GM23338 (cell line): ENCODE measurements around the gene ALCAM. TPM values are rescaled to one million over a fixed set of nuclear protein-coding genes. Genes with fewer than 3 reads are reported as not detected.

Experiments used
- ATAC-seq: fragments of 200-7000 bp; cut with Tn5 transposase; 3 replicates; pipeline ENCODE4 v1.9.1; 2020
- DNase-seq: peaks from one replicate; pipeline ENCODE4 v3.0.0-alpha.2; 2015; ENCODE audit warnings: low spot score
- H2AFZ ChIP-seq: fragments of 200-600 bp; sonication (generic); 2 replicates; pipeline ENCODE4 v1.8.0; 2016; ENCODE audit warnings: antibody characterized with exemption, mild to moderate bottlenecking, moderate library complexity
- H3F3A ChIP-seq: fragments of 200-600 bp; sonication (generic); replicated peaks from 2 replicates; pipeline ENCODE4 v1.8.0; 2017; ENCODE audit warnings: antibody characterized with exemption, mixed run types, low read depth
- H3K27ac ChIP-seq: fragments of 200-600 bp; sonication (generic); 2 replicates; pipeline ENCODE4 v1.6.1; 2016; ENCODE audit warnings: low read depth
- H3K27me3 ChIP-seq: fragments of 200-600 bp; sonication (generic); 2 replicates; pipeline ENCODE4 v1.8.0; 2016; ENCODE audit warnings: mild to moderate bottlenecking, mixed run types, moderate library complexity; ENCODE audit not compliant: insufficient read depth
- H3K36me3 ChIP-seq: fragments of 200-600 bp; sonication (generic); 2 replicates; pipeline ENCODE4 v1.8.0; 2016; ENCODE audit warnings: mild to moderate bottlenecking; ENCODE audit not compliant: insufficient read depth
- H3K4me1 ChIP-seq: fragments of 200-600 bp; sonication (generic); 2 replicates; pipeline ENCODE4 v1.8.0; 2016; ENCODE audit warnings: mild to moderate bottlenecking, moderate library complexity; ENCODE audit not compliant: insufficient read depth
- H3K4me2 ChIP-seq: fragments of 200-600 bp; sonication (generic); 2 replicates; pipeline ENCODE4 v1.7.1; 2017; ENCODE audit warnings: mixed run types
- H3K4me3 ChIP-seq: fragments of 200-600 bp; sonication (generic); 2 replicates; pipeline ENCODE4 v1.6.1; 2016; ENCODE audit warnings: mixed run types
- H3K79me2 ChIP-seq: fragments of 200-600 bp; sonication (generic); replicated peaks from 2 replicates; pipeline ENCODE4 v1.8.0; 2017; ENCODE audit warnings: mild to moderate bottlenecking; ENCODE audit not compliant: insufficient read depth
- H3K9me2 ChIP-seq: fragments of 200-600 bp; sonication (generic); 2 replicates; pipeline ENCODE4 v1.8.0; 2017; ENCODE audit not compliant: insufficient read depth
- H4K20me1 ChIP-seq: fragments of 200-600 bp; sonication (generic); replicated peaks from 2 replicates; pipeline ENCODE4 v1.8.0; 2017; ENCODE audit warnings: mild to moderate bottlenecking; ENCODE audit not compliant: insufficient read depth
- H3K27ac Mint-ChIP-seq: 2 replicates; pipeline ENCODE4 v1.8.0; 2020; ENCODE audit warnings: inconsistent platforms, mild to moderate bottlenecking, moderate library complexity, mixed read lengths
- H3K27me3 Mint-ChIP-seq: 3 replicates; pipeline ENCODE4 v1.8.0; 2022; ENCODE audit warnings: low read depth, mild to moderate bottlenecking, moderate library complexity, mixed read lengths, inconsistent platforms; ENCODE audit not compliant: insufficient read depth, poor library complexity
- H3K36me3 Mint-ChIP-seq: 3 replicates; pipeline ENCODE4 v1.8.0; 2021; ENCODE audit warnings: low read depth, mild to moderate bottlenecking, inconsistent platforms, moderate library complexity, mixed read lengths
- H3K4me1 Mint-ChIP-seq: 3 replicates; pipeline ENCODE4 v1.8.0; 2020; ENCODE audit warnings: mild to moderate bottlenecking, inconsistent platforms, mixed read lengths
- H3K4me3 Mint-ChIP-seq: 3 replicates; pipeline ENCODE4 v1.8.0; 2021; ENCODE audit warnings: moderate library complexity, mild to moderate bottlenecking, inconsistent platforms, mixed read lengths
- H3K9me3 Mint-ChIP-seq: 3 replicates; pipeline ENCODE4 v1.8.0; 2020; ENCODE audit warnings: moderate library complexity, mild to moderate bottlenecking, inconsistent platforms, mixed read lengths
- CREB1 ChIP-seq: fragments of 250-450 bp; sonication (Bioruptor Pico); IDR thresholded peaks from 2 replicates; pipeline ENCODE4 v1.5.0; 2020; ENCODE audit warnings: low read depth, mild to moderate bottlenecking, moderate library complexity
- ETS1 ChIP-seq: IDR thresholded peaks from 2 replicates; pipeline ENCODE4 v1.6.1; 2016; ENCODE audit warnings: antibody characterized with exemption
- EZH2 ChIP-seq: fragments of 200-600 bp; sonication (generic); IDR thresholded peaks from one replicate; pipeline ENCODE4 v1.8.0; 2017; ENCODE audit warnings: antibody characterized with exemption, mild to moderate bottlenecking, low read depth; ENCODE audit not compliant: unreplicated experiment
- EZH2phosphoT487 ChIP-seq: fragments of 200-600 bp; sonication (generic); IDR thresholded peaks from one replicate; pipeline ENCODE4 v1.8.1; 2018; ENCODE audit warnings: antibody characterized with exemption; ENCODE audit not compliant: unreplicated experiment
- JUNB ChIP-seq: IDR thresholded peaks from one replicate; pipeline ENCODE4 v1.6.1; 2016; ENCODE audit warnings: antibody characterized with exemption; ENCODE audit not compliant: unreplicated experiment
- REST ChIP-seq: IDR thresholded peaks from one replicate; pipeline ENCODE4 v1.6.1; 2018; ENCODE audit warnings: antibody characterized with exemption; ENCODE audit not compliant: unreplicated experiment
- STAT1 ChIP-seq: IDR thresholded peaks from one replicate; pipeline ENCODE4 v1.6.1; 2016; ENCODE audit warnings: antibody characterized with exemption; ENCODE audit not compliant: unreplicated experiment
- ZNF114 ChIP-seq: fragments of 250-450 bp; sonication (Bioruptor Pico); IDR thresholded peaks from 2 replicates; pipeline ENCODE4 v1.5.0; 2020; ENCODE audit warnings: mild to moderate bottlenecking, moderate library complexity
- ZNF331 ChIP-seq: fragments of 250-450 bp; sonication (Bioruptor Pico); IDR thresholded peaks from 2 replicates; pipeline ENCODE4 v1.5.0; 2020; ENCODE audit warnings: low read depth, mild to moderate bottlenecking, moderate library complexity
- ZNF462 ChIP-seq: fragments of 250-450 bp; sonication (Bioruptor Pico); IDR thresholded peaks from 2 replicates; pipeline ENCODE4 v1.5.0; 2020; ENCODE audit warnings: mild to moderate bottlenecking, moderate library complexity
- polyA plus RNA-seq: library from polyadenylated mRNA; unstranded; fragments of >200 nt; fragmentation: Nextera tagmentation; extraction: Ambion mirVana; gene quantifications from 2 replicates; pipeline ENCODE4 v1.2.1, GENCODE V29; 2016
- total RNA-seq: library from RNA; depleted of rRNA; stranded (reverse); fragments of >200 nt; shearing (Covaris generic); gene quantifications from 2 replicates; pipeline ENCODE4 v1.2.3, GENCODE V29; 2014

Gene ALCAM
- total and polyA plus RNA-seq, 2 experiments from 2014 or later, result 11.3 to 36.0 TPM

- no peaks in the 10 kb centered on the region; the same call in 1 of the 2 replicates for H3K9me2 ChIP-seq
- Mint-ChIP-seq H3K4me1 (peaks cover 9% of the 10 kb centered on the region), H3K27me3 (no peaks in the 10 kb centered on the region), H3K4me3 (no peak overlapping the region), H3K27ac (no peak overlapping the region), H3K36me3 (peaks cover 44% of the 10 kb centered on the region), H3K9me3 (peaks cover 37% of the 10 kb centered on the region)
- no peaks in the 10 kb centered on the region for H3K79me2 ChIP-seq
- H3K36me3 ChIP-seq, result 0 out of 2 replicates have a peak, but pooled peaks cover 5% of the 10 kb centered on the region
- H3F3A ChIP-seq, result no peaks in the 10 kb centered on the region
- H3K27ac ChIP-seq, result no peak overlapping the region
- H4K20me1 ChIP-seq, result no peaks in the 10 kb centered on the region
- no peak overlapping the region for H3K4me3 ChIP-seq
- DNase-seq (no peak), ATAC-seq (no peak)
- H2AFZ ChIP-seq, result no peak overlapping the region
- H3K4me1 ChIP-seq, result no peaks in the 10 kb centered on the region
- no peak overlapping the region for H3K4me2 ChIP-seq
- no peaks in the 10 kb centered on the region for H3K27me3 ChIP-seq
- TF ChIP-seq ZNF114 (CRISPR knock-in tag) (no peak), JUNB (no peak)
Measured at GRCh38 chr3:105490045-105490444, 123.3 kb downstream of the ALCAM start.

GRCh38 chr3:105493305-105493892 lies 126.7 kb downstream of the ALCAM start:
- no peaks in the 10 kb centered on the region for H4K20me1 ChIP-seq
- Mint-ChIP-seq H3K27ac (no peak overlapping the region), H3K36me3 (peaks cover 34% of the 10 kb centered on the region), H3K4me3 (no peak overlapping the region), H3K9me3 (peaks cover 29% of the 10 kb centered on the region), H3K4me1 (peaks cover 22% of the 10 kb centered on the region), H3K27me3 (no peaks in the 10 kb centered on the region)
- no peaks in the 10 kb centered on the region for H3K27me3 ChIP-seq
- H3K4me1 ChIP-seq, result peaks cover 6% of the 10 kb centered on the region
- H3K79me2 ChIP-seq, result no peaks in the 10 kb centered on the region
- ATAC-seq (no peak), DNase-seq (no peak)
- H3K4me3 ChIP-seq, result no peak overlapping the region
- no peak overlapping the region for H3K4me2 ChIP-seq
- H3K36me3 ChIP-seq, result 0 out of 2 replicates have a peak, but pooled peaks cover 5% of the 10 kb centered on the region
- H3K9me2 ChIP-seq, result no peaks in the 10 kb centered on the region; the same call in 1 of the 2 replicates
- H3F3A ChIP-seq, result no peaks in the 10 kb centered on the region
- no peak overlapping the region for H3K27ac ChIP-seq
- H2AFZ ChIP-seq, result no peak overlapping the region
- no peak for TF ChIP-seq EZH2phosphoT487
- no peak for TF ChIP-seq CREB1
- TF ChIP-seq ZNF462 (CRISPR knock-in tag), result no peak
- no peak for TF ChIP-seq ZNF331 (CRISPR knock-in tag)
- no peak for TF ChIP-seq EZH2
- no peak for TF ChIP-seq ETS1
- no peak for TF ChIP-seq STAT1
- no peak for TF ChIP-seq REST
